SK-N-SH treated with all-trans-retinoic acid at 6 μM for 48 hours (cell line): ENCODE results near the gene CREBRF.

Source experiments
- ATAC-seq: fragments of 200-7000 bp; cut with Tn5 transposase; 3 replicates; pipeline ENCODE4 v1.9.1; 2020; ENCODE audit warnings: mild to moderate bottlenecking, moderate library complexity
- ARNTL ChIP-seq: fragments of 450-650 bp; formaldehyde crosslinking; IDR thresholded peaks from 2 replicates; pipeline ENCODE4 v1.5.0; 2020; ENCODE audit warnings: low read depth, mild to moderate bottlenecking, moderate library complexity, borderline replicate concordance
- BACH2 ChIP-seq: fragments of 250-450 bp; sonication (Bioruptor Pico); IDR thresholded peaks from 2 replicates; pipeline ENCODE4 v1.9.0; 2021; ENCODE audit warnings: mild to moderate bottlenecking, borderline replicate concordance
- CSDC2 ChIP-seq: fragments of 250-450 bp; sonication (Bioruptor Pico); IDR thresholded peaks from 2 replicates; pipeline ENCODE4 v1.5.0; 2020; ENCODE audit warnings: mild to moderate bottlenecking, moderate library complexity
- ESRRG ChIP-seq: fragments of 250-450 bp; sonication (Bioruptor Pico); IDR thresholded peaks from 2 replicates; pipeline ENCODE4 v1.6.1; 2021; ENCODE audit warnings: mild to moderate bottlenecking
- GLIS3 ChIP-seq: fragments of 250-450 bp; sonication (Bioruptor Pico); IDR thresholded peaks from 2 replicates; pipeline ENCODE4 v1.5.0; 2020; ENCODE audit warnings: mild to moderate bottlenecking, moderate library complexity
- ISL1 ChIP-seq: fragments of 250-450 bp; sonication (Bioruptor Pico); IDR thresholded peaks from 2 replicates; pipeline ENCODE4 v2.1.2; 2022; ENCODE audit warnings: mild to moderate bottlenecking, moderate library complexity
- OSR1 ChIP-seq: fragments of 250-450 bp; sonication (Bioruptor Pico); IDR thresholded peaks from 2 replicates; pipeline ENCODE4 v1.8.0; 2022; ENCODE audit warnings: moderate library complexity, mild to moderate bottlenecking, inconsistent platforms
- PPARA ChIP-seq: fragments of 250-450 bp; sonication (Bioruptor Pico); IDR thresholded peaks from 2 replicates; pipeline ENCODE4 v1.5.0; 2020; ENCODE audit warnings: mild to moderate bottlenecking, borderline replicate concordance
- RARB ChIP-seq: fragments of 250-450 bp; sonication (Bioruptor Pico); IDR thresholded peaks from 2 replicates; pipeline ENCODE4 v1.8.0; 2021; ENCODE audit warnings: mild to moderate bottlenecking, moderate library complexity
- SNAI2 ChIP-seq: fragments of 250-450 bp; sonication (Bioruptor Pico); IDR thresholded peaks from 2 replicates; pipeline ENCODE4 v1.5.0; 2020; ENCODE audit warnings: mild to moderate bottlenecking, moderate library complexity
- TCF4 ChIP-seq: fragments of 250-450 bp; sonication (Bioruptor Pico); IDR thresholded peaks from 2 replicates; pipeline ENCODE4 v1.8.0; 2021; ENCODE audit warnings: mild to moderate bottlenecking, moderate library complexity, borderline replicate concordance
- TOX ChIP-seq: fragments of 250-450 bp; sonication (Bioruptor Pico); IDR thresholded peaks from 2 replicates; pipeline ENCODE4 v1.8.0; 2021; ENCODE audit warnings: mild to moderate bottlenecking, moderate library complexity, borderline replicate concordance
- ZC3H10 ChIP-seq: fragments of 250-450 bp; sonication (Bioruptor Pico); IDR thresholded peaks from 2 replicates; pipeline ENCODE4 v1.5.1; 2021; ENCODE audit warnings: mild to moderate bottlenecking, moderate library complexity
- ZFP3 ChIP-seq: fragments of 250-450 bp; sonication (Bioruptor Pico); IDR thresholded peaks from 2 replicates; pipeline ENCODE4 v1.5.0; 2020; ENCODE audit warnings: mild to moderate bottlenecking, moderate library complexity
- ZFP30 ChIP-seq: fragments of 450-650 bp; formaldehyde crosslinking; IDR thresholded peaks from 2 replicates; pipeline ENCODE4 v1.5.0; 2022; ENCODE audit warnings: mild to moderate bottlenecking, moderate library complexity
- ZNF565 ChIP-seq: fragments of 450-650 bp; formaldehyde crosslinking; conservative IDR thresholded peaks from 2 replicates; pipeline ENCODE4 v1.5.0; 2020; ENCODE audit warnings: low read depth, mild to moderate bottlenecking, moderate library complexity
- ZNF70 ChIP-seq: fragments of 450-650 bp; formaldehyde crosslinking; IDR thresholded peaks from 2 replicates; pipeline ENCODE4 v1.5.0; 2020; ENCODE audit warnings: mild to moderate bottlenecking, moderate library complexity
- ZNF8 ChIP-seq: fragments of 450-650 bp; formaldehyde crosslinking; IDR thresholded peaks from 2 replicates; pipeline ENCODE4 v1.5.0; 2020; ENCODE audit warnings: mild to moderate bottlenecking, moderate library complexity
- TF ChIP-seq, protein P1 (sequence below): fragments of 250-450 bp; sonication (Bioruptor Pico); IDR thresholded peaks from 2 replicates; pipeline ENCODE4 v1.5.1; 2021; ENCODE audit warnings: mild to moderate bottlenecking, moderate library complexity
- TF ChIP-seq, protein P2 (sequence below): fragments of 250-450 bp; sonication (Bioruptor Pico); IDR thresholded peaks from 2 replicates; pipeline ENCODE4 v1.8.0; 2021; ENCODE audit warnings: low read depth, mild to moderate bottlenecking, moderate library complexity, borderline replicate concordance
- TF ChIP-seq, protein P3 (sequence below): fragments of 250-450 bp; sonication (Bioruptor Pico); IDR thresholded peaks from 2 replicates; pipeline ENCODE4 v1.5.1; 2020; ENCODE audit warnings: low read depth, mild to moderate bottlenecking, moderate library complexity
- TF ChIP-seq, protein P4 (sequence below): fragments of 250-450 bp; sonication (Bioruptor Pico); IDR thresholded peaks from 2 replicates; pipeline ENCODE4 v1.8.0; 2020; ENCODE audit warnings: mild to moderate bottlenecking, moderate library complexity, borderline replicate concordance
- TF ChIP-seq, protein P5 (sequence below): fragments of 250-450 bp; sonication (Bioruptor Pico); IDR thresholded peaks from 2 replicates; pipeline ENCODE4 v1.5.0; 2020; ENCODE audit warnings: mild to moderate bottlenecking, moderate library complexity

The CREBRF gene

DNA sequence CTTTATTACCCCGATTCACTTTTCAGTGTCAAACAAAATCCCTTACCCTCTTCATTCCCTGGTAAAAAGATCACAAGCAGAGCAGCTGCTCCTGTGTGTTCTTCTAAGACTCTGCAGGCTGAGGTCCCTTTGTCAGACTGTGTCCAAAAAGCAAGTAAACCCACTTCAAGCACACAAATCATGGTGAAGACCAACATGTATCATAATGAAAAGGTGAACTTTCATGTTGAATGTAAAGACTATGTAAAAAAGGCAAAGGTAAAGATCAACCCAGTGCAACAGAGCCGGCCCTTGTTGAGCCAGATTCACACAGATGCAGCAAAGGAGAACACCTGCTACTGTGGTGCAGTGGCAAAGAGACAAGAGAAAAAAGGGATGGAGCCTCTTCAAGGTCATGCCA lies 34.5 kb downstream of the CREBRF start:
- no peak for ATAC-seq

DNA sequence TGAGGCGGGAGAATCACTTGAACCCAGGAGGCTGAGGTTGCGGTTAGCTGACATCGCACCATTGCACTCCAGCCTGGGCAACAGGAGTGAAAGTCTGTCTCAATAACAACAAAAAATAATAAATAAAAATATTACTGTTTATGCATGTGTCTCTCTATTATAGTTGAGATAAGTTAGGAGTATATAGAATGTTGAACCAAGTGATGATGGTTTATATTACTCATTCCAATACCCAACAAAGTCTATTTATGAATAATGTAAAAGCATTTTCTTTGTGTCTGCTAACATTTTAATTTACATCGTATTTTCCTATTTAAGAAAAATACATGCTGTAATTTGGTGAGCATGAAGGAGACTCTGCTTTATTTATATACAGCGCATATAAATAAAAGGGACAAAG lies 35.8 kb downstream of the CREBRF start:
- TF ChIP-seq ZFP30 (CRISPR knock-in tag) (no peak), ESRRG (CRISPR knock-in tag) (no peak), BACH2 (CRISPR knock-in tag) (no peak)
- TF ChIP-seq, all 23 proteins: peak for 0
- no peak for ATAC-seq

More for the DNA sequence above, 34.5 kb downstream of the CREBRF start:
- TF ChIP-seq ZNF565 (CRISPR knock-in tag) (no peak), OSR1 (CRISPR knock-in tag) (no peak), ZNF70 (CRISPR knock-in tag) (no peak), ISL1 (CRISPR knock-in tag) (no peak), TOX (CRISPR knock-in tag) (no peak), SNAI2 (CRISPR knock-in tag) (no peak), RARB (CRISPR knock-in tag) (no peak), ZC3H10 (CRISPR knock-in tag) (no peak), ESRRG (CRISPR knock-in tag) (no peak), ZFP3 (CRISPR knock-in tag) (no peak), PPARA (CRISPR knock-in tag) (no peak), ZFP30 (CRISPR knock-in tag) (no peak)
- TF ChIP-seq, protein P1, sequence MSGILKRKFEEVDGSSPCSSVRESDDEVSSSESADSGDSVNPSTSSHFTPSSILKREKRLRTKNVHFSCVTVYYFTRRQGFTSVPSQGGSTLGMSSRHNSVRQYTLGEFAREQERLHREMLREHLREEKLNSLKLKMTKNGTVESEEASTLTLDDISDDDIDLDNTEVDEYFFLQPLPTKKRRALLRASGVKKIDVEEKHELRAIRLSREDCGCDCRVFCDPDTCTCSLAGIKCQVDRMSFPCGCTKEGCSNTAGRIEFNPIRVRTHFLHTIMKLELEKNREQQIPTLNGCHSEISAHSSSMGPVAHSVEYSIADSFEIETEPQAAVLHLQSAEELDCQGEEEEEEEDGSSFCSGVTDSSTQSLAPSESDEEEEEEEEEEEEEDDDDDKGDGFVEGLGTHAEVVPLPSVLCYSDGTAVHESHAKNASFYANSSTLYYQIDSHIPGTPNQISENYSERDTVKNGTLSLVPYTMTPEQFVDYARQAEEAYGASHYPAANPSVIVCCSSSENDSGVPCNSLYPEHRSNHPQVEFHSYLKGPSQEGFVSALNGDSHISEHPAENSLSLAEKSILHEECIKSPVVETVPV (CRISPR knock-in tag): no peak
- TF ChIP-seq, protein P2, sequence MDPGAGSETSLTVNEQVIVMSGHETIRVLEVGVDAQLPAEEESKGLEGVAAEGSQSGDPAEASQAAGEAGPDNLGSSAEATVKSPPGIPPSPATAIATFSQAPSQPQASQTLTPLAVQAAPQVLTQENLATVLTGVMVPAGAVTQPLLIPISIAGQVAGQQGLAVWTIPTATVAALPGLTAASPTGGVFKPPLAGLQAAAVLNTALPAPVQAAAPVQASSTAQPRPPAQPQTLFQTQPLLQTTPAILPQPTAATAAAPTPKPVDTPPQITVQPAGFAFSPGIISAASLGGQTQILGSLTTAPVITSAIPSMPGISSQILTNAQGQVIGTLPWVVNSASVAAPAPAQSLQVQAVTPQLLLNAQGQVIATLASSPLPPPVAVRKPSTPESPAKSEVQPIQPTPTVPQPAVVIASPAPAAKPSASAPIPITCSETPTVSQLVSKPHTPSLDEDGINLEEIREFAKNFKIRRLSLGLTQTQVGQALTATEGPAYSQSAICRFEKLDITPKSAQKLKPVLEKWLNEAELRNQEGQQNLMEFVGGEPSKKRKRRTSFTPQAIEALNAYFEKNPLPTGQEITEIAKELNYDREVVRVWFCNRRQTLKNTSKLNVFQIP (CRISPR knock-in tag): no peak
- TF ChIP-seq, all 23 proteins: peak for 0

DNA sequence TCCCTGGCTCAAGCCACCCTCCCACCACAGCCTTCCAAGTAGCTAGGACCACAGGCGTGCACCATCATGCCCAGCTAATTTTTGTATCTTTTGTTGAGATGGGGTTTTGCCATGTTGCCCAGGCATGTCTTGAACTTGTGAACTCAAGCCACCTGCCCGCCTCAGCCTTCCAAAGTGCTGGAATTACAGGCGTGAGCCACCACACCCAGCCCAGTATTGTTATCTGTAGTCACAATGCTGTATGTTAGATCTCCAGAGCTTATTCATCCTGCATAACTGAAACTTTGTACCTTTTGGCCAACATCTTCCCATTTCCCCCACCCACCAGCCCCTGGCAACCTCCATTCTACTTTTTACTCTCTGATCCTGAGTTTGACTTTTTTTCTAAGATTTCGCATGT lies 37.5 kb downstream of the CREBRF start:
- ATAC-seq: peak; percentile 37; the same call in 2 of the 3 replicates
- no peak for TF ChIP-seq ZC3H10 (CRISPR knock-in tag)
- no peak for TF ChIP-seq BACH2 (CRISPR knock-in tag)
- TF ChIP-seq, protein P3, sequence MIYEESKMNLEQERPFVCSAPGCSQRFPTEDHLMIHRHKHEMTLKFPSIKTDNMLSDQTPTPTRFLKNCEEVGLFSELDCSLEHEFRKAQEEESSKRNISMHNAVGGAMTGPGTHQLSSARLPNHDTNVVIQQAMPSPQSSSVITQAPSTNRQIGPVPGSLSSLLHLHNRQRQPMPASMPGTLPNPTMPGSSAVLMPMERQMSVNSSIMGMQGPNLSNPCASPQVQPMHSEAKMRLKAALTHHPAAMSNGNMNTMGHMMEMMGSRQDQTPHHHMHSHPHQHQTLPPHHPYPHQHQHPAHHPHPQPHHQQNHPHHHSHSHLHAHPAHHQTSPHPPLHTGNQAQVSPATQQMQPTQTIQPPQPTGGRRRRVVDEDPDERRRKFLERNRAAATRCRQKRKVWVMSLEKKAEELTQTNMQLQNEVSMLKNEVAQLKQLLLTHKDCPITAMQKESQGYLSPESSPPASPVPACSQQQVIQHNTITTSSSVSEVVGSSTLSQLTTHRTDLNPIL: no peak
- TF ChIP-seq, protein P4, sequence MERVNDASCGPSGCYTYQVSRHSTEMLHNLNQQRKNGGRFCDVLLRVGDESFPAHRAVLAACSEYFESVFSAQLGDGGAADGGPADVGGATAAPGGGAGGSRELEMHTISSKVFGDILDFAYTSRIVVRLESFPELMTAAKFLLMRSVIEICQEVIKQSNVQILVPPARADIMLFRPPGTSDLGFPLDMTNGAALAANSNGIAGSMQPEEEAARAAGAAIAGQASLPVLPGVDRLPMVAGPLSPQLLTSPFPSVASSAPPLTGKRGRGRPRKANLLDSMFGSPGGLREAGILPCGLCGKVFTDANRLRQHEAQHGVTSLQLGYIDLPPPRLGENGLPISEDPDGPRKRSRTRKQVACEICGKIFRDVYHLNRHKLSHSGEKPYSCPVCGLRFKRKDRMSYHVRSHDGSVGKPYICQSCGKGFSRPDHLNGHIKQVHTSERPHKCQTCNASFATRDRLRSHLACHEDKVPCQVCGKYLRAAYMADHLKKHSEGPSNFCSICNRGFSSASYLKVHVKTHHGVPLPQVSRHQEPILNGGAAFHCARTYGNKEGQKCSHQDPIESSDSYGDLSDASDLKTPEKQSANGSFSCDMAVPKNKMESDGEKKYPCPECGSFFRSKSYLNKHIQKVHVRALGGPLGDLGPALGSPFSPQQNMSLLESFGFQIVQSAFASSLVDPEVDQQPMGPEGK (CRISPR knock-in tag): no peak
- no peak for TF ChIP-seq TCF4 (CRISPR knock-in tag)
- no peak for TF ChIP-seq OSR1 (CRISPR knock-in tag)
- TF ChIP-seq ZFP3 (CRISPR knock-in tag): no peak
- no peak for TF ChIP-seq ZNF565 (CRISPR knock-in tag)
- TF ChIP-seq, protein P2 (CRISPR knock-in tag): no peak
- no peak for TF ChIP-seq ISL1 (CRISPR knock-in tag)
- TF ChIP-seq, protein P5, sequence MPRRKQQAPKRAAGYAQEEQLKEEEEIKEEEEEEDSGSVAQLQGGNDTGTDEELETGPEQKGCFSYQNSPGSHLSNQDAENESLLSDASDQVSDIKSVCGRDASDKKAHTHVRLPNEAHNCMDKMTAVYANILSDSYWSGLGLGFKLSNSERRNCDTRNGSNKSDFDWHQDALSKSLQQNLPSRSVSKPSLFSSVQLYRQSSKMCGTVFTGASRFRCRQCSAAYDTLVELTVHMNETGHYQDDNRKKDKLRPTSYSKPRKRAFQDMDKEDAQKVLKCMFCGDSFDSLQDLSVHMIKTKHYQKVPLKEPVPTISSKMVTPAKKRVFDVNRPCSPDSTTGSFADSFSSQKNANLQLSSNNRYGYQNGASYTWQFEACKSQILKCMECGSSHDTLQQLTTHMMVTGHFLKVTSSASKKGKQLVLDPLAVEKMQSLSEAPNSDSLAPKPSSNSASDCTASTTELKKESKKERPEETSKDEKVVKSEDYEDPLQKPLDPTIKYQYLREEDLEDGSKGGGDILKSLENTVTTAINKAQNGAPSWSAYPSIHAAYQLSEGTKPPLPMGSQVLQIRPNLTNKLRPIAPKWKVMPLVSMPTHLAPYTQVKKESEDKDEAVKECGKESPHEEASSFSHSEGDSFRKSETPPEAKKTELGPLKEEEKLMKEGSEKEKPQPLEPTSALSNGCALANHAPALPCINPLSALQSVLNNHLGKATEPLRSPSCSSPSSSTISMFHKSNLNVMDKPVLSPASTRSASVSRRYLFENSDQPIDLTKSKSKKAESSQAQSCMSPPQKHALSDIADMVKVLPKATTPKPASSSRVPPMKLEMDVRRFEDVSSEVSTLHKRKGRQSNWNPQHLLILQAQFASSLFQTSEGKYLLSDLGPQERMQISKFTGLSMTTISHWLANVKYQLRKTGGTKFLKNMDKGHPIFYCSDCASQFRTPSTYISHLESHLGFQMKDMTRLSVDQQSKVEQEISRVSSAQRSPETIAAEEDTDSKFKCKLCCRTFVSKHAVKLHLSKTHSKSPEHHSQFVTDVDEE (CRISPR knock-in tag): no peak
- TF ChIP-seq, protein P1 (CRISPR knock-in tag): no peak
- TF ChIP-seq ZFP30 (CRISPR knock-in tag): no peak
- no peak for TF ChIP-seq ZNF8
- no peak for TF ChIP-seq ARNTL
- TF ChIP-seq ZNF70 (CRISPR knock-in tag): no peak
- no peak for TF ChIP-seq CSDC2 (CRISPR knock-in tag)
- no peak for TF ChIP-seq GLIS3 (CRISPR knock-in tag)
- TF ChIP-seq, all 23 proteins: peak for 0
